ENCODE data around the gene SCUBE1.

SCUBE1 gene

DNA sequence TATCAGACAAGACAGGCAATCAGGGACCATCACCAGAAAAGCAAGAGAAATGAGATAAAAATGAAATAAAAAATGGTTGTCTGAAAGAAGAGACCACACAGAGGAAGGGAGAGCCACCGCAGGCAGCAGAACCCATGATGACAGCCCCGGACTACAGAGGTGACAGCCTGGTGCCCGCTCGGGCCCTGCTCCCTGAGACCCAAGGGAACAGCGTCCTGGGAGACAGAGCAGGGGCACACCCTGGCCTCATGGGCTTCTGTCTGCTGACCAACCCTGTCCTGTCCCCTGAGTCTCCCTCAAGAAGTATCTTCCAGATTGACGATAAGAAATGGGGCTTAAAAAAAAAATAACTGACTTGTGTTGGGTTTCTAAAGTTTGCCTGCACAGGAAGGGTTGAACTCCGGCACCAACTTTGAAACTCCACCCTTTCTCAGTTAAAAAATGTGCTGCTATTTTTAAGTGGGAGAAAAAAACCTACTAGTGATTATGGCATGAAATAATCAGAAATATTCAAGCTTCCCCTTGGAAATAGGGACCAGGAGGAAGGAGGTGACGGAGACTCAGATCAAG lies 86.1 kb downstream of the SCUBE1 start:
- Histone ChIP-seq H3K9me3 (ENCODE audit: low read length) (no peaks in the 10 kb centered on the region), H3K4me2 (ENCODE audit: low read length) (no peak overlapping the region), H2AFZ (ENCODE audit: low read length) (no peak overlapping the region), H3K9me2 (ENCODE audit: low read depth, low read length) (no peaks in the 10 kb centered on the region), H3K27me3 (ENCODE audit: insufficient read depth, low read length) (peaks cover 11% of the 10 kb centered on the region; the same call in 1 of the 2 replicates), H3K9ac (ENCODE audit: low read length) (no peak overlapping the region), H3K79me2 (ENCODE audit: insufficient read depth, low read length) (no peaks in the 10 kb centered on the region), H3K36me3 (ENCODE audit: insufficient read depth, low read length) (no peaks in the 10 kb centered on the region), H3K27ac (ENCODE audit: low read depth, low read length, poor library complexity, severe bottlenecking) (no peak overlapping the region), H3K4me3 (ENCODE audit: low read depth, low read length, poor library complexity, severe bottlenecking) (no peak overlapping the region), H3K4me1 (ENCODE audit: insufficient read depth, low read length, severe bottlenecking) (no peaks in the 10 kb centered on the region), H3F3A (ENCODE audit: insufficient read depth, low read length) (no peaks in the 10 kb centered on the region), H4K20me1 (ENCODE audit: insufficient read depth, low read length) (no peaks in the 10 kb centered on the region)
- TF ChIP-seq, protein P1, sequence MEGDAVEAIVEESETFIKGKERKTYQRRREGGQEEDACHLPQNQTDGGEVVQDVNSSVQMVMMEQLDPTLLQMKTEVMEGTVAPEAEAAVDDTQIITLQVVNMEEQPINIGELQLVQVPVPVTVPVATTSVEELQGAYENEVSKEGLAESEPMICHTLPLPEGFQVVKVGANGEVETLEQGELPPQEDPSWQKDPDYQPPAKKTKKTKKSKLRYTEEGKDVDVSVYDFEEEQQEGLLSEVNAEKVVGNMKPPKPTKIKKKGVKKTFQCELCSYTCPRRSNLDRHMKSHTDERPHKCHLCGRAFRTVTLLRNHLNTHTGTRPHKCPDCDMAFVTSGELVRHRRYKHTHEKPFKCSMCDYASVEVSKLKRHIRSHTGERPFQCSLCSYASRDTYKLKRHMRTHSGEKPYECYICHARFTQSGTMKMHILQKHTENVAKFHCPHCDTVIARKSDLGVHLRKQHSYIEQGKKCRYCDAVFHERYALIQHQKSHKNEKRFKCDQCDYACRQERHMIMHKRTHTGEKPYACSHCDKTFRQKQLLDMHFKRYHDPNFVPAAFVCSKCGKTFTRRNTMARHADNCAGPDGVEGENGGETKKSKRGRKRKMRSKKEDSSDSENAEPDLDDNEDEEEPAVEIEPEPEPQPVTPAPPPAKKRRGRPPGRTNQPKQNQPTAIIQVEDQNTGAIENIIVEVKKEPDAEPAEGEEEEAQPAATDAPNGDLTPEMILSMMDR (IDR thresholded peaks at IDR 0.05; ENCODE audit: low read length), result no peak
- TF ChIP-seq EZH2 (IDR thresholded peaks at IDR 0.05; ENCODE audit: borderline replicate concordance, low read length), result no peak

DNA sequence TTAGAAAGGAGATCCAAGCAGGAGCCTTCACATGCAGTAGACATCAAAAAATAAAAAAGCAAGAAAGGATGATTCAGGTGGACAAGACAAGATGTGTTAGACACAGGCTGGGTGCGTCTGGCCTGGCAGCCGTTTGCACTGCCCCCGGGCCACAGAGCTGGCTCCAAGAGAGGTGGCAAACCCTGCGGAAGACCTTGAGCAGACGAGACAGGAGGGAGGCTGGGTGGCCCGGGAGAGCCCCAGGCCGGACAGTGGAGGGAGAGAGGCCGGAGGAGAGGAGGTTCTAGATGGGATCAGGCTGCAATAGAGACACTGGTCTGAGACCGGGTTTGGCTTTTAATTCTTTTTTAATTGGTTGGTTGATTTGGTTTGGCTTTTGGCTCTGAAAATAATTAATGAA lies 86.6 kb downstream of the SCUBE1 start:
- Histone ChIP-seq H3K4me3 (ENCODE audit: low read depth, low read length, poor library complexity, severe bottlenecking) (no peak overlapping the region), H3K27me3 (ENCODE audit: insufficient read depth, low read length) (peaks cover 13% of the 10 kb centered on the region; the same call in 1 of the 2 replicates), H3K4me2 (ENCODE audit: low read length) (no peak overlapping the region), H3K9me3 (ENCODE audit: low read length) (no peaks in the 10 kb centered on the region), H3K27ac (ENCODE audit: low read depth, low read length, poor library complexity, severe bottlenecking) (no peak overlapping the region), H3K4me1 (ENCODE audit: insufficient read depth, low read length, severe bottlenecking) (no peaks in the 10 kb centered on the region), H3K9ac (ENCODE audit: low read length) (no peak overlapping the region), H3K79me2 (ENCODE audit: insufficient read depth, low read length) (no peaks in the 10 kb centered on the region), H3K36me3 (ENCODE audit: insufficient read depth, low read length) (no peaks in the 10 kb centered on the region), H3K9me2 (ENCODE audit: low read depth, low read length) (no peaks in the 10 kb centered on the region), H4K20me1 (ENCODE audit: insufficient read depth, low read length) (no peaks in the 10 kb centered on the region), H2AFZ (ENCODE audit: low read length) (no peak overlapping the region), H3F3A (ENCODE audit: insufficient read depth, low read length) (no peaks in the 10 kb centered on the region)
- TF ChIP-seq EZH2 (IDR thresholded peaks at IDR 0.05; ENCODE audit: borderline replicate concordance, low read length), result no peak
- TF ChIP-seq, protein P1 (IDR thresholded peaks at IDR 0.05; ENCODE audit: low read length), result no peak

DNA sequence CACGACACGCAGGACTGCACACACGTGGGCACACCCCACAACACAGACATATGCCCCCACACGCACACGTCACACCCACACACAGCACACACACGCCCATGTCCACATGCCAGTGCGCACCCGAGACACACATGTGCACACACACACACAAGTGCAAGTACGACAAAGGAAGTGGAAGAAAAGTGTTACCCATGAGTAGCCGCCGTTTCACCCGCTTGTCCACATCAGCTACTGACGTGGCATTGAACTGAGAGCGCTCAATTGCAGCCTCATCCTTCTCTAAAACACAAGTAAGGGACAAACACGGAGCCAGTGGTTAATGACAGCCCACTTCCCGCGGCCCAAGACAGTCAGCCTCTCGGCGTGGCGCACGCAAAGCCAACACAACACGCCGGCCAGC lies 87.9 kb downstream of the SCUBE1 start:
- H3K27ac ChIP-seq (ENCODE audit: low read depth, low read length, poor library complexity, severe bottlenecking), result no peak overlapping the region
- no peaks in the 10 kb centered on the region for H3K9me2 ChIP-seq (ENCODE audit: low read depth, low read length)
- no peaks in the 10 kb centered on the region for H3K9me3 ChIP-seq (ENCODE audit: low read length)
- no peak overlapping the region for H2AFZ ChIP-seq (ENCODE audit: low read length)
- H3K79me2 ChIP-seq (ENCODE audit: insufficient read depth, low read length), result no peaks in the 10 kb centered on the region
- peaks cover 17% of the 10 kb centered on the region for H3K27me3 ChIP-seq (ENCODE audit: insufficient read depth, low read length)
- H3F3A ChIP-seq (ENCODE audit: insufficient read depth, low read length), result no peaks in the 10 kb centered on the region
- no peak overlapping the region for H3K4me3 ChIP-seq (ENCODE audit: low read depth, low read length, poor library complexity, severe bottlenecking)
- TF ChIP-seq, protein P1 (IDR thresholded peaks at IDR 0.05; ENCODE audit: low read length), result no peak
- TF ChIP-seq EZH2 (IDR thresholded peaks at IDR 0.05; ENCODE audit: borderline replicate concordance, low read length), result no peak
- no peak overlapping the region for H3K4me2 ChIP-seq (ENCODE audit: low read length)
- H3K36me3 ChIP-seq (ENCODE audit: insufficient read depth, low read length), result no peaks in the 10 kb centered on the region
- no peak overlapping the region for H3K9ac ChIP-seq (ENCODE audit: low read length)
- H4K20me1 ChIP-seq (ENCODE audit: insufficient read depth, low read length), result no peaks in the 10 kb centered on the region
- H3K4me1 ChIP-seq (ENCODE audit: insufficient read depth, low read length, severe bottlenecking), result no peaks in the 10 kb centered on the region

Measured in OCI-LY1 (cell line).